8988T (cell line): ENCODE measurements around the gene FGF12.

Experiments
- DNase-seq: peaks from one replicate; pipeline ENCODE4 v3.0.0; 2011

FGF12 gene

GRCh38 chr3:192326656-192327055 is 400.7 kb downstream of the FGF12 start:
- no peak for DNase-seq

- DNase-seq = no peak
Measured at GRCh38 chr3:192317564-192317963, 409.8 kb downstream of the FGF12 start.

- no peak for DNase-seq
Measured at GRCh38 chr3:192313605-192314004, 413.7 kb downstream of the FGF12 start.

GRCh38 chr3:192307631-192308030 is 419.7 kb downstream of the FGF12 start:
- no peak for DNase-seq

GRCh38 chr3:192303235-192303634 is 424.1 kb downstream of the FGF12 start:
- no peak for DNase-seq

GRCh38 chr3:192302721-192303120 is 424.6 kb downstream of the FGF12 start:
- DNase-seq = no peak

GRCh38 chr3:192299921-192300320 is 427.4 kb downstream of the FGF12 start:
- DNase-seq = no peak

GRCh38 chr3:192296845-192297244 is 430.5 kb downstream of the FGF12 start:
- no peak for DNase-seq

GRCh38 chr3:192284443-192285072 is 442.8 kb downstream of the FGF12 start:
- DNase-seq = no peak

- no peak for DNase-seq
Measured at GRCh38 chr3:192281207-192281880, 446.0 kb downstream of the FGF12 start.

GRCh38 chr3:192279664-192280063 is 447.7 kb downstream of the FGF12 start:
- no peak for DNase-seq

- no peak for DNase-seq
Measured at GRCh38 chr3:192277477-192277876, 449.9 kb downstream of the FGF12 start.

GRCh38 chr3:192275741-192276355 is 451.5 kb downstream of the FGF12 start:
- no peak for DNase-seq

- DNase-seq = no peak
Measured at GRCh38 chr3:192273697-192274010, 453.7 kb downstream of the FGF12 start.

- no peak for DNase-seq
Measured at GRCh38 chr3:192273001-192273696, 454.2 kb downstream of the FGF12 start.

- no peak for DNase-seq
Measured at GRCh38 chr3:192262001-192262400, 465.3 kb downstream of the FGF12 start.

- no peak for DNase-seq
Measured at GRCh38 chr3:192261135-192261534, 466.2 kb downstream of the FGF12 start.

GRCh38 chr3:192260116-192261010 is 467.0 kb downstream of the FGF12 start:
- no peak for DNase-seq

GRCh38 chr3:192259661-192260060 is 467.7 kb downstream of the FGF12 start:
- no peak for DNase-seq

- DNase-seq = no peak
Measured at GRCh38 chr3:192258721-192259120, 468.6 kb downstream of the FGF12 start.

- DNase-seq = no peak
Measured at GRCh38 chr3:192255839-192256238, 471.5 kb downstream of the FGF12 start.

- no peak for DNase-seq
Measured at GRCh38 chr3:192253138-192253887, 474.0 kb downstream of the FGF12 start.
